Motor neuron (in vitro differentiated cells): Measurements from ENCODE around the gene DMBT1. TPM values are rescaled to one million over a fixed set of nuclear protein-coding genes. Genes with fewer than 3 reads are reported as not detected.

Experiments
- ATAC-seq, 8 experiments: fragments of 200-7000 bp; cut with Tn5 transposase; replicated peaks in 6 of 8; 2 replicates each; pipeline ENCODE4 v1.8.0; 2021; ENCODE audit warnings: mild to moderate bottlenecking in 8 of 8, moderate library complexity in 8 of 8
- H3K27ac ChIP-seq, 2 donors: fragments of 250-450 bp; sonication (Bioruptor Pico); 2 replicates each; pipeline ENCODE4 v1.9.0; 2021; ENCODE audit warnings: antibody characterized with exemption in 2 of 2, mild to moderate bottlenecking in 2 of 2, moderate library complexity in 1 of 2
- H3K4me1 ChIP-seq, 2 donors: fragments of 250-450 bp; sonication (Bioruptor Pico); replicated peaks in 1 of 2; 2 replicates each; pipeline ENCODE4 v1.6.1; 2021; ENCODE audit warnings: antibody characterized with exemption in 2 of 2, mild to moderate bottlenecking in 2 of 2, moderate library complexity in 1 of 2
- H3K4me3 ChIP-seq, 5 donors: fragments of 250-450 bp; sonication (Bioruptor Pico); 2 replicates each; pipeline ENCODE4 v1.9.0; 2021; ENCODE audit warnings: antibody characterized with exemption in 5 of 5, mild to moderate bottlenecking in 5 of 5, moderate library complexity in 4 of 5
- WGBS, 10 experiments: fragments of 450-650 bp; shearing (Covaris generic); methylation state at CpG; one replicate each; pipeline ENCODE4 v1.0.0; 2022; 5-methylcytosine and 5-hydroxymethylcytosine counted together
- in situ Hi-C, 9 experiments: fragments of 400-800 bp; cut with MboI; loops; one replicate each; pipeline ENCODE4 v1.15.0; 2021; ENCODE audit warnings: low sequenced_read_pairs in 9 of 9, low pct_unique_long_range_greater_than_20kb in 2 of 9; ENCODE audit not compliant: unreplicated experiment in 9 of 9
- total RNA-seq, 8 experiments: library from RNA; unstranded; fragments of 300-600 nt; gene quantifications; 2 replicates each; pipeline versions ENCODE4 v1.2.3 to v1.2.4, GENCODE V29; 2022

DMBT1 gene
- total RNA-seq, 8 experiments from 2014 or later, result 0.03 to 0.76 (median 0.09) TPM; not detected in 3

GRCh38 chr10:122551450-122551849 lies 9.1 kb upstream of the DMBT1 start:
- in situ Hi-C loops, result loop anchor here in 7 of 9 experiments (25.0 kb wide), 1 partner anchor 264 kb away; no protein-coding TSS in a partner anchor
- ATAC-seq, result no peak
- no peaks in the 10 kb centered on the region for H3K4me1 ChIP-seq
- H3K4me3 ChIP-seq, result no peak overlapping the region
- no peak overlapping the region for H3K27ac ChIP-seq
- WGBS, 10 experiments, result 48 to 83% (median 67%) methylated on average over 1 to 6 of the region's 9 CpGs; no CpG with 5 or more reads in 6 of the 10 experiments

- in situ Hi-C loops, result loop anchor here in 7 of 9 experiments (25.0 kb wide), 1 partner anchor 266 kb away; no protein-coding TSS in a partner anchor
- peak in 2 of 8 experiments; percentile 17 to 20 for ATAC-seq
- H3K4me1 ChIP-seq, result no peaks in the 10 kb centered on the region
- H3K27ac ChIP-seq, result no peak overlapping the region
- no peak overlapping the region for H3K4me3 ChIP-seq
- WGBS, 10 experiments, result 25 to 94% (median 71%) methylated on average over 1 to 5 of the region's 6 CpGs; no CpG with 5 or more reads in 2 of the 10 experiments
Measured at GRCh38 chr10:122553341-122553740, 7.2 kb upstream of the DMBT1 start.

DNA sequence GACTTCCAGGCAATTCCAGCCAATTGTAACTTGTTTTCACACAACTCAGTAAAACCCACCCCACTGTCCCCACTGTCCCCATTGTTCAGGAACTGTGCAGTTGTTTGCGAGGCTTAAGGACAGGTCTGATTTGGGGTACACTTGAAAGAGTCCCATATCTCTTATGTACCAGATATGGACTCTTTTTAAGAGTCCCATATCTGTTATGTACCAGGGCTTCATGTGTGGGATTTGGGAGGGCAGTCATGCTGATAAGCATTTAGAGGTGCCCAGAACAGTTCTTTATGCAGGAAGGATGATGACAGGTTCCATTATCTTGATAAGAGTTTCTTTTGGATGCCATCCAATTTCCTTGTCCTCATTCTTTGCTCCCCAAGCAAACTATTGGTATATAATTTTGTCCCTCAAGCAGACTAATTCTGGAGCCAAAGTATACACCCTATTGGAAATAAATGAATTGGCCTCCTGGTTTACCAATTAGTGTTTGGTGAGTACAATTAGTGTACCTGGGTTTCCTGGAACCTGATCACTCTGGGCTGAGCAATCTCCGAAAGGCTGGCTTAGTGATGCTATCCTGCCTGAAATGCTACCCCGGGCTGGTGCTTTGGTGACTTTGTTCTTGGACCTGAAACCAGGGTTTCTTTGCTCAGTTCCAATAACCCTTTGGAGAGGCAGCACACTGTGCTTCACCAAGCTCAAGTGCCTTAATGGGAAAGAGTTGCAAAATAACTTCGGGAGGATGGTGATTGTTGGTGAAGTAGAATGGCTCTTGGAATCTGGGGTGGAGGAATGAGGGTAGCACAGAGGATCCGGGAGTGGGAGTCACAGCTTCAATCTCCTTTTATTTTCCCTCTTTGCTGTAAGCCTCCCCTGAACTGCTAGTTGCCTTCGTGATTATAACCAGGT lies 6.2 kb upstream of the DMBT1 start:
- Histone ChIP-seq H3K4me1 (no peaks in the 10 kb centered on the region), H3K27ac (no peak overlapping the region), H3K4me3 (no peak overlapping the region)
- ATAC-seq, result no peak
- in situ Hi-C loops, result loop anchor here in 7 of 9 experiments (25.0 kb wide), 1 partner anchor 267 kb away; no protein-coding TSS in a partner anchor
- 60 to 93% (median 73%) methylated on average over 2 to 5 of the region's 6 CpGs; no CpG with 5 or more reads in 1 of the 10 experiments for WGBS, 10 experiments

DNA sequence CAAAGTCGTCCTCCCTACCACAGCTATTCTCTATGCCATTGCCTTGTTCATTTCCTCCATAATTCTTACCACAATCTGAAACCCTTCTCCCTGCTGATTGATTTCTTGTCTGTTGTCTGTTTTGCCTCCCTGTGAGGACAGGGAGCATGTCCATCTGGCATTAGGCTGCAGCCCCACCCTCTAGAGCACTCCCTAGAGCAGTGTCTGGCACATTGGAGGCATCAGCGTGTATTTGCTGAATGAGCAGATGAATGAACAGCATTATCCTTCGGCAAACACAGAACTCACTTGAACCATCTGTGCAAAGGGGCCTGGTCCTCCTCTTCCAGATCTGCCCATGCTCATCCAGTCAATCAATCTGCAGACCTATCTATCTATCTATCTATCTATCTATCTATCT lies 5.1 kb upstream of the DMBT1 start:
- H3K27ac ChIP-seq, result no peak overlapping the region
- peak in 3 of 8 experiments; percentile 55 to 69 (median 60) for ATAC-seq
- H3K4me1 ChIP-seq, result no peaks in the 10 kb centered on the region
- 0 to 100% (median 80%) methylated on average over 1 to 3 of the region's 3 CpGs; no CpG with 5 or more reads in 2 of the 10 experiments for WGBS, 10 experiments
- no peak overlapping the region for H3K4me3 ChIP-seq
- in situ Hi-C loops, result loop anchor here in 7 of 9 experiments (25.0 kb wide), 1 partner anchor 268 kb away; no protein-coding TSS in a partner anchor

DNA sequence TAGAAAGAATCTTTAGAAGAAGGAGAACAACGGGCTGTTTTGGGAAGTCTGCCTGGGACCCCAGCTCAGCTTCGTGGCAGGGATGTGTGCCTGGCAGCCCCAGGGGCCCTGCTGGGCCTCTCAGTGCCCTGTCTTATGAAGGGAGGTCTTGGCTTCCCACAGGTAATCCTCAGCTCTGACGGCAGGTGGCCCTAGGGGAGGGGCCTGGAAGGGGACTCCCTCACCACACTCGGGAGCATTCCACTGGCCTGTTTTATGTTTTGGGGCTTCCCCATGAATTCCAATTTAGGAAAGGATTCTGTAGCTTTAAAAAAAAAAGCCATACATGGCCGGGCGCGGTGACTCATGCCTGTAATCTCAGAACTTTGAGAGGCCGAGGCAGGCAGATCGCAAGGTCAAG lies 3.0 kb upstream of the DMBT1 start:
- ATAC-seq, result no peak
- Histone ChIP-seq H3K4me1 (no peaks in the 10 kb centered on the region), H3K27ac (no peak overlapping the region), H3K4me3 (no peak overlapping the region)
- WGBS, 10 experiments, result 20 to 80% (median 62%) methylated on average over 1 to 7 of the region's 9 CpGs; no CpG with 5 or more reads in 4 of the 10 experiments
- in situ Hi-C loops, result loop anchor here in 7 of 9 experiments (25.0 kb wide), 1 partner anchor 270 kb away; no protein-coding TSS in a partner anchor

- no peaks in the 10 kb centered on the region for H3K4me1 ChIP-seq
- no peak overlapping the region for H3K27ac ChIP-seq
- 76 to 100% (median 93%) methylated on average over 1 to 5 of the region's 5 CpGs; no CpG with 5 or more reads in 7 of the 10 experiments for WGBS, 10 experiments
- in situ Hi-C loops, result loop anchor here in 7 of 9 experiments (25.0 kb wide), 1 partner anchor 271 kb away; no protein-coding TSS in a partner anchor
- no peak overlapping the region for H3K4me3 ChIP-seq
- ATAC-seq, result no peak
Measured at GRCh38 chr10:122558452-122558851, 2.1 kb upstream of the DMBT1 start.

- H3K27ac ChIP-seq, result no peak overlapping the region
- H3K4me3 ChIP-seq, result no peak overlapping the region
- H3K4me1 ChIP-seq, result no peaks in the 10 kb centered on the region
- WGBS, 10 experiments, result 57 to 93% (median 80%) methylated on average over 1 to 2 of the region's 2 CpGs; no CpG with 5 or more reads in 5 of the 10 experiments
- no peak for ATAC-seq
- in situ Hi-C loops, result loop anchor here in 7 of 9 experiments (25.0 kb wide), 1 partner anchor 272 kb away; no protein-coding TSS in a partner anchor
Measured at GRCh38 chr10:122559228-122559627, 1.3 kb upstream of the DMBT1 start.

- no peak for ATAC-seq
- H3K27ac ChIP-seq, result no peak overlapping the region
- in situ Hi-C loops, result loop anchor here (10.0 to 25.0 kb wide), 3 partner anchors 256 to 274 kb away; no protein-coding TSS in a partner anchor
- WGBS, 10 experiments, result 41 to 100% (median 67%) methylated on average over 1 to 6 of the region's 6 CpGs; no CpG with 5 or more reads in 3 of the 10 experiments
- no peak overlapping the region for H3K4me3 ChIP-seq
- no peaks in the 10 kb centered on the region for H3K4me1 ChIP-seq
Measured at GRCh38 chr10:122561212-122561611, 658 bp downstream of the DMBT1 start.

DNA sequence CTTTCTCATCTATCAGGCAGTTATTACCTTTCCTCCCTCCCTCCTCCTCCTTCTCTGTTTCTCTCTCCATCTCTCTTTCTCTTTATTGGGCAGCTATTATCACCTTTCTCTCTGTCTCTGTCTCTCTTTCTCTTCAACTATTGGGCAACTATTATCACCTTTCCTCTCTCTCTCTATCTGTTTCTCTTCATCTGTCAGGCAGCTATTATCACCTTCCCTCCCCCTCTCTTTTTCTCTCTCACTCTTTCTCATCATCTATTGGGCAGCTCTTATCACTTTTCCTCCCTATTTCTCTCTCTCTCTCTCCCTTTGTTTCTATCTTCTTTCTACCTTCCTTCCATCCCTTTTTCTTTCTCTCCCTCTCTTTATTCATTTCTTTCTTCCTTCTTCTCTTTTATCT lies 1.2 kb downstream of the DMBT1 start:
- in situ Hi-C loops, result loop anchor here (10.0 to 25.0 kb wide), 3 partner anchors 257 to 274 kb away; no protein-coding TSS in a partner anchor
- no peak for ATAC-seq
- Histone ChIP-seq H3K27ac (no peak overlapping the region), H3K4me3 (no peak overlapping the region), H3K4me1 (no peaks in the 10 kb centered on the region)

DNA sequence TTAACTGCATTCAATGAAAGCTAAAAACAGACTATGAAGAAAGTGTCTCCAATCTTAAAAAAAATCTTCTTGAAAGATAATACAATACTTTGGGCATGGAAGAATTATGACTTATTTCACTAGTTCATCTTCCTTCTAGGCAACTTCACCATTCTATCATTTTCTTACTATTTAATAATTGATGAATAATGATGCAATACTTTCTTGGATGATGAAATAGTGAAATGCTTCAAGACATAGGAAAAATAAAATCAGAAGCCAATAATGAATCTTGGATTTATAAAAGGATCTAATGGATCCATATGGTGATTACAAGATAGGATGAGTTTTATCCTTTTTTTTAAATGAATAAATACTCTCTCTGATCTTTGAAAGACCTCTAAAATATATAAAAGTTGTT lies 4.4 kb downstream of the DMBT1 start:
- in situ Hi-C loops, result loop anchor here (10.0 to 25.0 kb wide), 3 partner anchors 260 to 278 kb away; no protein-coding TSS in a partner anchor
- H3K4me3 ChIP-seq, result no peak overlapping the region
- no peak for ATAC-seq
- H3K4me1 ChIP-seq, result no peaks in the 10 kb centered on the region
- no peak overlapping the region for H3K27ac ChIP-seq

- no peak overlapping the region for H3K27ac ChIP-seq
- no peak overlapping the region for H3K4me3 ChIP-seq
- H3K4me1 ChIP-seq, result no peaks in the 10 kb centered on the region
- in situ Hi-C loops, result loop anchor here (10.0 to 25.0 kb wide), 3 partner anchors 261 to 278 kb away; no protein-coding TSS in a partner anchor
- ATAC-seq, result peak; percentile 33 to 78 (median 58)
- 0 to 11% (median 0%) methylated on average over 1 to 7 of the region's 13 CpGs; no CpG with 5 or more reads in 4 of the 10 experiments for WGBS, 10 experiments
Measured at GRCh38 chr10:122565766-122566206, 5.2 kb downstream of the DMBT1 start.

DNA sequence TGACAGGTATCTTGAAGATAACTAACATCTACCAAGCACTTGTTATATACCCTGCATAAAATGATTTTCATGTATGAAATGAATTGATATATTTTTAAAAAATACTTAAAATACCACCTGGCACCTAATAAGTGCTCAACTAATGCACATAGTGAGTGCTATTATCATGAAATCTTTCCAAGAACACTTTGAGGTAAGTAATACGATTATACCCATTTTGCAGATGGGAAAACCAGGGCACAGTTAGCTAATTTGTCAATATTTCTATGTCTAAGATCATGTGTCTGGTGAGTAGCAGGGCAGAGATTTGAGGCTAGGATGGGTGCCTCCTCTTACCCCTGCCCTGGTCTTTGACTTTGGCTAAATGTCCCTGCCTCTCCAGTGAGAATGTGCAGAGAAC lies 6.1 kb downstream of the DMBT1 start:
- Histone ChIP-seq H3K4me3 (no peak overlapping the region), H3K27ac (no peak overlapping the region), H3K4me1 (no peaks in the 10 kb centered on the region)
- in situ Hi-C loops, result loop anchor here (10.0 to 25.0 kb wide), 3 partner anchors 262 to 279 kb away; no protein-coding TSS in a partner anchor
- WGBS, 10 experiments, result 0 to 89% (median 51%) methylated on average over 1 of the region's 1 CpG; no CpG with 5 or more reads in 2 of the 10 experiments
- ATAC-seq, result no peak
